22Rv1 (cell line): ENCODE results near the gene TNNC2.

Source experiments
- ZFX ChIP-seq: fragments of 450-650 bp; IDR thresholded peaks from 2 replicates; pipeline ENCODE4 v1.6.1; 2017; ENCODE audit warnings: antibody characterized with exemption, borderline replicate concordance
- TF ChIP-seq, protein P1 (sequence below): fragments of 450-650 bp; IDR thresholded peaks from 2 replicates; pipeline ENCODE4 v1.5.1; 2017; ENCODE audit warnings: mild to moderate bottlenecking

DNA sequence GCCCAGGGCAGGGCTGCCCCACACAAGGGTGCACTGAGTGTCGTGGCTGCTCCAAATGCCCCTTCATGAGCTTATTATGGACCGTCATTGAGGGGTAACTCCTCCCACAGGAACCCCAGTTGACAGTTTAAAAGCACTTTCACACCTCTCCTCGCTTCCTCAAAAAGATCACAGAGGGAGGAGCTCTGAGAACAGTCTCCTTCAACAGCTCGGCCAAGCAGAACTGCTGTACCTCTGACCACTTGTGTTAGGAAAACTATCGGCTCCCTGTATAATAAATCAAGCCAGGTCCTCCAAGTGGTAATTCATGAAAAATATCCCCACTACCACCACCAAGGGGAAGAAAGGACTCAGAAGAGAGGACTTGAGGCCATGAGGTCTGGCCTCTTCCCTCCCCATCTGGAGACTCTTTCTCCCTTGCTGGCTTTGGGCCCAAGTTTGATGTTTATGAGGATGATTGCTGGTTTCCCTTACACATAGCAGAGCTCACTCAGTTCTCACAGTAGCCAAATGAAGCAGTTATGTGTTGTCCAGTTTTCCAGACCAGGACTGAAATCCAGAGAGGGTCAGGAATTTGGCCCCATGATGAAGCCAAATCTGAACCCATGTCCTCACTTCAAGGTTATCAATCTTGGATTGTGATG, 15.2 kb upstream of the TNNC2 start:
- TF ChIP-seq, protein P1, sequence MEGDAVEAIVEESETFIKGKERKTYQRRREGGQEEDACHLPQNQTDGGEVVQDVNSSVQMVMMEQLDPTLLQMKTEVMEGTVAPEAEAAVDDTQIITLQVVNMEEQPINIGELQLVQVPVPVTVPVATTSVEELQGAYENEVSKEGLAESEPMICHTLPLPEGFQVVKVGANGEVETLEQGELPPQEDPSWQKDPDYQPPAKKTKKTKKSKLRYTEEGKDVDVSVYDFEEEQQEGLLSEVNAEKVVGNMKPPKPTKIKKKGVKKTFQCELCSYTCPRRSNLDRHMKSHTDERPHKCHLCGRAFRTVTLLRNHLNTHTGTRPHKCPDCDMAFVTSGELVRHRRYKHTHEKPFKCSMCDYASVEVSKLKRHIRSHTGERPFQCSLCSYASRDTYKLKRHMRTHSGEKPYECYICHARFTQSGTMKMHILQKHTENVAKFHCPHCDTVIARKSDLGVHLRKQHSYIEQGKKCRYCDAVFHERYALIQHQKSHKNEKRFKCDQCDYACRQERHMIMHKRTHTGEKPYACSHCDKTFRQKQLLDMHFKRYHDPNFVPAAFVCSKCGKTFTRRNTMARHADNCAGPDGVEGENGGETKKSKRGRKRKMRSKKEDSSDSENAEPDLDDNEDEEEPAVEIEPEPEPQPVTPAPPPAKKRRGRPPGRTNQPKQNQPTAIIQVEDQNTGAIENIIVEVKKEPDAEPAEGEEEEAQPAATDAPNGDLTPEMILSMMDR = no peak
- no peak for TF ChIP-seq ZFX
